Hematopoietic multipotent progenitor cell treated with erythropoietin and hydrocortisone succinate and interleukin-3 and kit ligand, for 8 days (in vitro differentiated cells): Measurements from ENCODE around the gene SPATC1L.
"Not testable (repeated sequence)": the region's sequence is repeated elsewhere in the genome, so short reads cannot be mapped to it uniquely, and the experiment has no call there.

ENCODE experiments used
- DNase-seq: peaks from one replicate; pipeline ENCODE4 v3.0.0-alpha.2; 2015

SPATC1L gene

DNA sequence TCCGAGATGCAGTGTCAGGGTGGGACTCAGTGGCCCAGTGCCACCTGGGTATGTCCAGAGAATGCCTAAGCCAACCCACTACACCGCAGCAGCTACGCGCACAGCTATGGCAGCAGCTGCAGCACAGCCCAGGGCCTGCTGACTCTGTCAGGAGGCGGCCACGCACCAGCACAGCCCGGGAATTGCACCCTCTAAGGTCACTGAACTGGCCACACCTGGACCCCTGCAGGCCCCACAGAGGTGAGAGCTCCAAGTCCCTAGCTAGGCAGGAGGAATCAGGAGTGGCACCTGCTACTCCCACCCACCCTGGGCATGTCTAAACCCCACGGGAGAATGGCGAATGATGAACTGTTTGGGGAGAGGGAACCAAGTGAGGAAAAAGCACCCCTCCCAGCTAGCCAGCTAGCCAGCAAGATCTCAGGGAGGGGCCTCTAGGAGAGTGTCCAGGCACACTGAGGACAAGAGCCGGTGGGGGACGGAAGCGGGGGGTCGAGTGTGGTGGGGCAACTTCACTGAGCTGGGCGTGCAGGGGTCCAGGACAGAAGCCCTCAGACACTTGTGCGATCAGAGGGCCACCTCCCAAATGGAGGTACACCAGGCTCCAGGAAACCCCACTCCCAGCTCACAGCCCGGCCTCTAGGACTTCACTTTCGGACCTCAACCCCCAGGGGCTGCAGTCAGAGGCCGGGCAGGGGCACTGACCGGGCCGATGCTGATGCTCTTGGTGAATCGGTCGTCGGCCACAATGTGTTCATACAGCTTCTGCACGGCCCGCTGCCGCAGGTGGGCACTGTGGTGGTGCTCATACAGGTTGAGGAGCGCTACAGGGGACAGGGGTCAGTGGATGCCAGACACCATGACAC, 30.4 kb upstream of the SPATC1L start:
- no peak for DNase-seq

- no peak for DNase-seq
Measured at GRCh38 chr21:46213620-46214286, 29.5 kb upstream of the SPATC1L start.

- no peak for DNase-seq
Measured at GRCh38 chr21:46212721-46213484, 28.6 kb upstream of the SPATC1L start.

DNA sequence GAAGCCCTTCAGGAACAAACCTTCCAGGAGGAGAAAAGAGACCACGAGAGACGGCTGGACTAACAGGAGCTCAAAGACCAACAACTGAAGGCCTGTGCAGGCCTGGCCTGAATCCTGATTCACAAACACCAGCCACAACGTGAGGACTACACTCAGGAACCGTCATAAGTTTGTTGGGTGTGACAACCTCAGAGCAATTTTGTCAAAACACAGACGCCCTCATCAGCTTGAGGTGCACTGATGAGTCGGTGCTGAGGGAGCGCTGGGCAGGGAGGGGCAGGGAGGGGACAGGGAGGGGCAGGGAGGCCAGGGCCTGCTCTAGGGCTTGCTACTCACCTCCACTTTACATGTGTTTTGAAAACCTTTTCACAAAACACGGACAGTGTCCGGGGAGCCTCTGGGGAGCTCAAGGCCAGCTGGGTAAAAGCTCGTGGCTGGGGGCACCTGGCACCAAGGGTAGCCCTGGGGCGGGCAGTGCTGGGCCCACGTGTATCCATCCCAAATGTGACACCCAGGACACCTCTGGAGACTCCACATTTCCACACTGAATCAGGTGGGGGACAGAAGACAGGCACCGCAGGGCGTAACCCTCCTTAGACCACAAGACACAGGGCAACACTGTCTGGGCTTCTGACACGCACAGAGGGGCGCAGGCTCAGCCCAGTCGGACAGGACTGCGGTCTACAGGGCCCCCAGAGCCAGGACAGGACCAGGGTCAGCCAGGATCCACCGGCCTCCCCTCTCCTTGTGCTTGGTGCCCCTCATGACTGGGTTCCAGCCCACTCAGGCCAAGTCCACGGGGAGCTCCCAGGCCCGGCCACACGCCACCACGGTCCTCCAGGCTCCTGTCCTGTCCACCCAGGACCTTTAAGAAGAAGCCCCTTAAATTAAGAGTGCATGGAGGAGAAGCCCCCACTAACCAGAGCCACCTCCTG, 27.8 kb upstream of the SPATC1L start:
- no peak for DNase-seq

- no peak for DNase-seq
Measured at GRCh38 chr21:46211376-46211775, 27.1 kb upstream of the SPATC1L start.

DNA sequence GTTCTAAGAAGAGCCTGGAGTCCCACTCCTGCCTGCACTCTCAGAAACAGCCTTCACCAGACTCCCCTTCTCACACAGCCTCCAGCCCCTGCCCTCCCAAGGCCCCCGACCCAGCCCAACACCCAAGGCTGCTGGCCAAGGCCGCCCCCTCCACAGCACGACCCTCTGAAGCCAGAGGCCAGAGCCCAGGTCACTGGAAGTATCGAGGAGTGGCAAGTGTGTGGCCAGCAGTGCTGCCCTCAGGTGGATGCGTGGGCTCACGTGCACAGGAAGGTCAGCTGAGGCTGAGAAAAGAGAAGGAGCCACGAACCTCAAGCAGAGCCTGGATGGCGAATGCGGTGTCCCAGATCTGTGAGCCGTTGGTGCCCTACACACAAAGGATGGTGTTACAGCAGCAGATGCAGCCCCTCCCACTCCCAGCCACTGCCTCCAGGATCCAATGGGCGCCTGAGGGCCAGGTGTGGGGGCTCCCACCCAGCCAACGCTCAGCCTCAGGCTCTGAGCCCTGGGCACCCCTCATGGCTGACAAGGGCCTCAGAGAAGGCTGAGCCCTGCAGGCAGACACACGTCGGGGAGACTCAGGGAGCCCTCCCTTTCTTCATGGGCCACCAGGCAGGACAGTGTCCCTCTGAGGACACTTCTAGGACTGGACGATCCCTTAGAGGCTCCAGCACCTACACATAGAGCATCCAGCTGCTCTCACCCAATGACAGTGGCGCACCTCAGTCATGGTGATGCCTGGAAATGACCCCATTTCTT, 26.3 kb upstream of the SPATC1L start:
- DNase-seq, result no peak

GRCh38 chr21:46208761-46209721, 24.8 kb upstream of the SPATC1L start:
- DNase-seq, result no peak

GRCh38 chr21:46207920-46208591, 23.8 kb upstream of the SPATC1L start:
- no peak for DNase-seq

GRCh38 chr21:46207006-46207919, 23.0 kb upstream of the SPATC1L start:
- no peak for DNase-seq

DNA sequence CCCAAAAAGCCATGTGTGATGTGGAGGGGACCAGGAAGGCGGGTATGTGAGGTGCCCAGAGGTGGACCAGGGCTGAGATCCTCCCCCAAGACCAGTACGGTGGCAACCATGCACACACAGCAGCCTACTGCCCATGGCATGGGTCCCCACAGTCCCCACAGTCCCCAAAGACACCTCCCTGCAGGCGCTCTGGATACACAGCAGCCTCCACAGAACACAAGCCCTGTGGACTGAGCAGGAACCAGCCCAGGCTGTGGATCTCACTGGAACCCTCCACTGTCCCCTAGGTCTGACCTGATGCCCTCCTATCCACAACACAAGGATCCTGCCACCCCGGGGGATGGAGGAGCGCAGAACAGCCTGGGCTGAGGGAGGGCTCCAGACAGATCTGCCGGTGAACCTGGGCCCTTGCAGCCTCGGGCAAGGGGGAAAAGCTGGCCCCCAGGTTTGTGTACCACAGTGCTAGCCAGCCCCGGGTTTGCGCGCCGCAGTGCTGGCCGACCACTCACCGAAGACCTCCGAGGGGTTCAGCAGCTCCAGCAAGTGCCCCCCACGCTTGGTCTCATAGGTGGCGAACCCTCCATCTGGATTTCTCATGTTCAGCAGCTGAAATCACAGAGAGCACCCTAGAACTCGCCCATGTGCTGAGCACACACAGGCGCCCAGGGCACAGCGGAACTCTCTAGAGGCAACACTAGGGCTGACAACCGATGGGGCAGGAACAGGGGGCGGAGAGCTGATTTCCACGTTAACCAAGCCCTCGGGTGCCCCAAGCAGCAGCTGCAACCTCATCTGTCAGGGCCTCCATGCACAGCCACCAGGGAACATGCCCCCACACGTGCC, 22.1 kb upstream of the SPATC1L start:
- DNase-seq, result no peak

DNA sequence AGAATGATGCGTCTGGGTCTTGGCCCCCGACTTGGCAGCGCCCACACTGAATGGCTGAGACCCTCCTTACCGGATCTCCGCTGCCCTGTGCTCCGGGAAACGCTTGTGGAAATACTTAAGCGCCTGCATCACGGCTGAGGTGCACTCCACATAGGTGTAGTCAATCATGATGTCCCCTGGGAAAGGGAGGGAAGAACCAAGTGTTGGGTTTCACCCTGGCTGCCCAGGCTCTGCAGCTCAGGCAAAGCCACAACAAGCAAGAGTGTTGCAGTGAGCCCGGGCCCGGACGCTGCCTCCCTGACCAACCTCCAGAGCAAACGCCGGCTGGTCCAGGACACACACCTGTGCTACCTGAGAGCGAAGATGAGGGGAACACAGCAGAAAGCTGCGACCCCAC, 21.5 kb upstream of the SPATC1L start:
- DNase-seq, result no peak

GRCh38 chr21:46205166-46205565, 20.9 kb upstream of the SPATC1L start:
- DNase-seq, result no peak

DNA sequence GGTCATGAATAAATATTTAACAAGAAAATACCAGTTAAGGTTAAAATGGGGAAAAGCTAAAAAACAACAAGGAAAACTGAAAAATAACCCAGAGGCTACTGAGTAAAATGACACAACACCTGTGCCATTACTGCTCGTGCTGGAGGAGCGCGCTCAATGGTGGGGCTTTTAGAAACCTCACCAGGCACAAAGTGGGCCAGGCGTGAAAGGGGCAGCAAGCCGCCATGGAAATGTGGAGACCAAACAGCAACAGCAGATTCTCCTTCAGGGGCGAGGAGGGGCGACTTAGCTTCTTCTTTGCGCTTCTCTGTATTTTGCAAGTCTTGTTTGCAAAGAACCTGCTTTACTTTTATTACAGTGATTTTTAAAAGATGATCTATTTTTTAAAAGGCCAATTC, 18.9 kb upstream of the SPATC1L start:
- no peak for DNase-seq

DNA sequence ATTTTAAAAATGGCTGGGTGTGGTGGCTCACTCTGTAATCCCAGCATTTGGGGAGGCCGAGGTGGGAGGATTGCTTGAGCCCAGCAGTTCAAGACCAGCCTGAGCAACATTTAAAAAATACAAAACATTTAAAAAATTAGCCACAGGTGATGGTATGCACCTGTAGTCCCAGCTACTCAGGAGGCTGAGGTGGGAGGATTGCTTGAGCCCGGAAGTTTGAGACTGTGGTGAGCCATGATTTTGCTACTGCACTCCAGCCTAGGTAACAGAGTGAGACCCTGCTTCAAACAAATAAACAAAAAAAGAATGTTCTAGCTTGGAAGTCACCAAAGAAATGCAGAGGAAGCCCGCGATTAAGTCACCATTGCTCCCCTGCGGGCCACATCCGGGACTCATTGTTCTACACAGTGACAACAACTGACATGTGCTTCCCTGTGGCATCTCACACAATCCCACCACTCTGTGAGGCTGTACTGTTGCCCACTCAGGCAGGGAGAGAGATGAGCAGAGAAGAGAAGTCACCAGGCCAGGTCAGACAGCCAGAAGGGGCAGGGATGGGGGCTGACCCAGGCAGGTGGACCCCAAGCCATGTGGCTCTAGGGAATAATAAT, 18.4 kb upstream of the SPATC1L start:
- DNase-seq, result no peak

DNA sequence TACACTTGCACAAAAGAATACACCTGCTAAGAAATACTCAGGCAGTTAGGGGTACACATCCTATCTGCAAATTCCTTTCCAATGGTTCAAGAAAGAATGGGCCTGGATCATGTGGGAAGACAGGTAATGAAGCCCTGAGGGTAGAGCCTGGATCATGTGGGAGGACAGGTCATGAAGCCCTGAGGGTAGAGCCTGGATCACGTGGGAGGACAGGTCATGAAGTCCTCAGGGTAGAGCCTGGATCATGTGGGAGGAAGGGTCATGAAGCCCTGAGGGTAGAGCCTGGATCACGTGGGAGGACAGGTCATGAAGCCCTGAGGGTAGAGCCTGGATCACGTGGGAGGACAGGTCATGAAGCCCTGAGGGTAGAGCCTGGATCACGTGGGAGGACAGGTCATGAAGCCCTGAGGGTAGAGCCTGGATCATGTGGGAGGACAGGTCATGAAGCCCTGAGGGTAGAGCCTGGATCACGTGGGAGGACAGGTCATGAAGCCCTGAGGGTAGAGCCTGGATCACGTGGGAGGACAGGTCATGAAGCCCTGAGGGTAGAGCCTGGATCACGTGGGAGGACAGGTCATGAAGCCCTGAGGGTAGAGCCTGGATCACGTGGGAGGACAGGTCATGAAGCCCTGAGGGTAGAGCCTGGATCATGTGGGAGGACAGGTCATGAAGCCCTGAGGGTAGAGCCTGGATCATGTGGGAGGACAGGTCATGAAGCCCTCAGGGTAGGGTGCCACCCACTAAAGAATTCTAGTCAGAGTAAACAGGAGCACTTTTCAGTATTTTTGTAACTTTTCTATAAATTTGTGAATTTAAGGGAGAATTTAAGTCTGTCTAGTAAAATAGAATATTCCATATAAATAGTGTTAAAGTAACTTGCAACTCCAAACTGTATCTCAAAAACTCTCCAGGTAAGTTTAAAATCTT, 16.9 kb upstream of the SPATC1L start:
- not testable (repeated sequence) for DNase-seq
